Smooth muscle cell (in vitro differentiated cells): ENCODE data around the gene FOLR1. TPM values are rescaled to one million over a fixed set of nuclear protein-coding genes. Genes with fewer than 3 reads are reported as not detected.

Source experiments
- DNase-seq: peaks from one replicate; lab custom pipeline; 2025; ENCODE audit not compliant: unreplicated experiment; lab: John Stamatoyannopoulos, UW
- H2AFZ ChIP-seq: fragments of 200-600 bp; sonication (generic); 2 replicates; pipeline ENCODE4 v1.6.0; 2016; ENCODE audit warnings: antibody characterized with exemption, low read depth, mild to moderate bottlenecking
- H3F3A ChIP-seq: fragments of 200-600 bp; sonication (generic); 2 replicates; pipeline ENCODE4 v1.6.0; 2017; ENCODE audit warnings: antibody characterized with exemption, low read depth
- H3K27ac ChIP-seq: fragments of 200-600 bp; sonication (generic); 2 replicates; pipeline ENCODE4 v1.5.1; 2016; ENCODE audit warnings: low read depth, mild to moderate bottlenecking
- H3K27me3 ChIP-seq: fragments of 200-600 bp; sonication (generic); 2 replicates; pipeline ENCODE4 v1.6.1; 2016; ENCODE audit warnings: low read depth, mild to moderate bottlenecking
- H3K36me3 ChIP-seq: fragments of 200-600 bp; sonication (generic); 2 replicates; pipeline ENCODE4 v1.5.1; 2016; ENCODE audit warnings: low read depth
- H3K4me1 ChIP-seq: fragments of 200-600 bp; sonication (generic); 2 replicates; pipeline ENCODE4 v1.5.1; 2016; ENCODE audit warnings: low read depth
- H3K4me2 ChIP-seq: fragments of 200-600 bp; sonication (generic); 2 replicates; pipeline ENCODE4 v1.6.0; 2016; ENCODE audit warnings: mild to moderate bottlenecking
- H3K4me3 ChIP-seq: fragments of 200-600 bp; sonication (generic); 2 replicates; pipeline ENCODE4 v1.5.1; 2016; ENCODE audit warnings: mild to moderate bottlenecking
- H3K79me2 ChIP-seq: fragments of 200-600 bp; sonication (generic); 2 replicates; pipeline ENCODE4 v1.6.0; 2016; ENCODE audit warnings: low read depth, mild to moderate bottlenecking
- H3K9ac ChIP-seq: fragments of 200-600 bp; sonication (generic); 2 replicates; pipeline ENCODE4 v1.6.0; 2016; ENCODE audit warnings: low read depth
- H3K9me3 ChIP-seq: fragments of 200-600 bp; sonication (generic); replicated peaks from 2 replicates; pipeline ENCODE4 v1.5.1; 2016; ENCODE audit warnings: low read depth
- H4K20me1 ChIP-seq: fragments of 200-600 bp; sonication (generic); 2 replicates; pipeline ENCODE4 v1.6.0; 2016; ENCODE audit warnings: low read depth
- WGBS: methylation state at CpG from one replicate; pipeline ENCODE4 v1.1.7; 2016; ENCODE audit warnings: low lambda C conversion rate; 5-methylcytosine and 5-hydroxymethylcytosine counted together
- polyA plus RNA-seq: library from polyadenylated mRNA; unstranded; fragments of >200 nt; fragmentation: Nextera tagmentation; extraction: Ambion mirVana; gene quantifications from 2 replicates; pipeline ENCODE4 v1.2.1, GENCODE V29; 2016
- total RNA-seq: library from RNA; depleted of rRNA; stranded (reverse); fragments of >200 nt; gene quantifications from 2 replicates; pipeline ENCODE4 v1.2.3, GENCODE V29; 2014
- TF ChIP-seq, protein P1 (sequence below): fragments of 200-600 bp; sonication (generic); IDR thresholded peaks from 2 replicates; pipeline ENCODE4 v1.5.1; 2017; ENCODE audit warnings: borderline replicate concordance, mild to moderate bottlenecking, antibody characterized with exemption; ENCODE audit not compliant: insufficient read depth, poor library complexity, severe bottlenecking

FOLR1 gene
- total and polyA plus RNA-seq, 2 experiments from 2014 or later: 8.1 to 9.4 TPM

DNA sequence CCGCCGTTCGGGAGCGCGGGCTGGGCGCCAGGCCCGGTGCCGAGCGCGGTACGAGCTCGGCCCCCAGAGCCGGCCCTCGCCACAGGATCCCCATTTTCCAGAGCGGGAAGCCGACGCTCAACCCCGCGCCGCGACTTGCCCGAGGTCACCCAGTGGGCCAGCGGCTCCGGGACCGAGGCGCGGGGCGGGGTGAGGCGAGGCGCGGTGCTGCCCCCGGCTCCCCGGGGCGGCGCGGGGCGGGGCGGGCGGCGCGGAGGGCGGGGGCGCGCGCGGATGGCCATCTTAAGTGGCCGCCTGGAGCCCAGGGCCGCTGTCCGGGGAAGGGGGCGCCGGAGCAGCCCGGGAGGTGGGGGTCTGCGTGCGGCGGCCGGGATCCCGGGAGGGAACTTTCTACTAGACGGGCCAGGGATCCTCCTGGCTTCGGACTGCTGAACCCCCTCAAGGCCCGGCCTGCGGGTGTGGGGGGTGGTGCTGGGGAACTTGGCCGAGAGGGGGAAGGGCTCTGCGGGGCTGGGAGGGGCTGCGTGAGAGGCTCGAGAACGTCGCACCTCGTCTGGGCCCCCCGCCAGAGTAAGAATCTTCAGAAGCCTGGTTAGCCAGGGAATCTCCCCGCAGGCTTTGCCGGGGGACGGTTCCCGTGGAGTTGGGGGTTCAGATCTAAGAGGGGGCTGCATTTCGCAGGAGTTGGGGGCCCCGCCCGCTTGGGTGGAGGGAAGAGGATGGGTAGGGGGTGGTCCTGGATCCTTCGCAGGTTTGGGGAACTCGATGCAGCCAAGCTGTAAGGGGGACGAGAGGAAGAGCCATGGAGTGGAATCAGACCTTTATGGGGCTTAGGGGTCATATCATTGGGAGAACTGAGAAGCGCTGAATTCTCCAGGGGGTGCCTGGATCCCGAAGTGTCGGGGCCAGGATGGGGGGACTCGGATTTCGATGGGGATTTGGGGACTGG is 31.9 kb downstream of the FOLR1 start:
- Histone ChIP-seq H3F3A (no peaks in the 10 kb centered on the region), H3K36me3 (no peaks in the 10 kb centered on the region)
- under 1% methylated on average over 68 of the region's 84 CpGs for WGBS

DNA sequence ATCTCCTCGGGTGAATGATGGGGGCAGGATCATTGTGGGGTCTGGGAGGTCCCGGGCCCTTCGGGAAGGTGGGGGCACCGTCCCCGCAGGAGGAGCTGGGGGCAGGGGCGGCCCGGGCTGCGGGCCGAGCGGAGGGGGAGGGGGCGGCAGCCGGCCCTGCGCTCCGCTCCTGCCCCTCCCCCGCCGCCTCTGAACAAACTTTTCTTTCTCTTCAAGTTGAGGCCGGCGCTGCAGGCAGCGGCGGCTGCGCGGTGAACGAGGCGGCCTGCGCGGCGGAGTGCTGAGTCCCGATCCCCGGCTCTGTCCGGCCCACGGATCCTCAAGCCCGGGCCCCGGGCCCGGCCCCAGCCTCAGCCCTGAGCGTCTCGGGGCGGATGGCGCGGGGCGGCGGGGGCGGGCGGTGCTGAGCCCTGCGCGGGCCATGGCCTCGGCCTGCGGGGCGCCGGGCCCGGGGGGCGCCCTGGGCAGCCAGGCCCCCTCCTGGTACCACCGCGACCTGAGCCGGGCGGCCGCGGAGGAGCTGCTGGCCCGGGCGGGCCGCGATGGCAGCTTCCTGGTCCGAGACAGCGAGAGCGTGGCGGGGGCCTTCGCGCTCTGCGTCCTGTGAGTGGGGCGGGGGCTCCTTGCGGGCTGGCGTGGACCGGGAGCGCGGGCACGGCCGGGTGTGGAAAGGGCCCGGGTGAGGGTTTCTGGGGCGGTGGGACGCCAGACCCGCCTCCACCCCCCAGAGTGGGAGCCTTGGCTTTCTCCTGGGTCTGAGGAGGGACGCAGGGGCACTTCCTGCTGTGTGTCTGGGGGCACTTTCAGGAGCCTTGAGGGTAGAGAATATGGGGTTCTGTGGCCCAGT is 32.8 kb downstream of the FOLR1 start, which contains the start of gene INPPL1:
INPPL1 (plus strand) TSS at position 204 of the 847 bp plus-strand sequence; CDS start at position 422, 218 bp downstream.
- Histone ChIP-seq H3K9ac (peak within 1 kb of the TSS; percentile 76), H3K9me3 (no peaks in the 10 kb centered on the region), H3K27ac (peak within 1 kb of the TSS; percentile 80), H4K20me1 (peaks cover 48% of the 10 kb centered on the region), H3F3A (no peaks in the 10 kb centered on the region), H2AFZ (peak within 1 kb of the TSS; percentile 70), H3K79me2 (peaks cover 36% of the 10 kb centered on the region), H3K27me3 (no peaks in the 10 kb centered on the region), H3K4me1 (no peaks in the 10 kb centered on the region), H3K4me3 (peak within 1 kb of the TSS; percentile 84), H3K4me2 (peak within 1 kb of the TSS; percentile 98), H3K36me3 (no peaks in the 10 kb centered on the region)
- 2% methylated on average over 48 of the region's 81 CpGs for WGBS
- TF ChIP-seq, protein P1, sequence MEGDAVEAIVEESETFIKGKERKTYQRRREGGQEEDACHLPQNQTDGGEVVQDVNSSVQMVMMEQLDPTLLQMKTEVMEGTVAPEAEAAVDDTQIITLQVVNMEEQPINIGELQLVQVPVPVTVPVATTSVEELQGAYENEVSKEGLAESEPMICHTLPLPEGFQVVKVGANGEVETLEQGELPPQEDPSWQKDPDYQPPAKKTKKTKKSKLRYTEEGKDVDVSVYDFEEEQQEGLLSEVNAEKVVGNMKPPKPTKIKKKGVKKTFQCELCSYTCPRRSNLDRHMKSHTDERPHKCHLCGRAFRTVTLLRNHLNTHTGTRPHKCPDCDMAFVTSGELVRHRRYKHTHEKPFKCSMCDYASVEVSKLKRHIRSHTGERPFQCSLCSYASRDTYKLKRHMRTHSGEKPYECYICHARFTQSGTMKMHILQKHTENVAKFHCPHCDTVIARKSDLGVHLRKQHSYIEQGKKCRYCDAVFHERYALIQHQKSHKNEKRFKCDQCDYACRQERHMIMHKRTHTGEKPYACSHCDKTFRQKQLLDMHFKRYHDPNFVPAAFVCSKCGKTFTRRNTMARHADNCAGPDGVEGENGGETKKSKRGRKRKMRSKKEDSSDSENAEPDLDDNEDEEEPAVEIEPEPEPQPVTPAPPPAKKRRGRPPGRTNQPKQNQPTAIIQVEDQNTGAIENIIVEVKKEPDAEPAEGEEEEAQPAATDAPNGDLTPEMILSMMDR: no peak
- no peak for DNase-seq

More for the DNA sequence above, 31.9 kb downstream of the FOLR1 start:
- Histone ChIP-seq H3K4me2 (peak overlapping the region; percentile 98), H3K27me3 (no peaks in the 10 kb centered on the region), H3K4me1 (no peaks in the 10 kb centered on the region), H3K27ac (peak overlapping the region; percentile 80), H2AFZ (peak overlapping the region; percentile 70), H3K79me2 (peaks cover 36% of the 10 kb centered on the region), H3K9ac (peak overlapping the region; percentile 76), H3K4me3 (peak overlapping the region; percentile 84), H3K9me3 (no peaks in the 10 kb centered on the region), H4K20me1 (peaks cover 39% of the 10 kb centered on the region)
- peak; percentile 68 for DNase-seq
- TF ChIP-seq, protein P1: no peak

DNA sequence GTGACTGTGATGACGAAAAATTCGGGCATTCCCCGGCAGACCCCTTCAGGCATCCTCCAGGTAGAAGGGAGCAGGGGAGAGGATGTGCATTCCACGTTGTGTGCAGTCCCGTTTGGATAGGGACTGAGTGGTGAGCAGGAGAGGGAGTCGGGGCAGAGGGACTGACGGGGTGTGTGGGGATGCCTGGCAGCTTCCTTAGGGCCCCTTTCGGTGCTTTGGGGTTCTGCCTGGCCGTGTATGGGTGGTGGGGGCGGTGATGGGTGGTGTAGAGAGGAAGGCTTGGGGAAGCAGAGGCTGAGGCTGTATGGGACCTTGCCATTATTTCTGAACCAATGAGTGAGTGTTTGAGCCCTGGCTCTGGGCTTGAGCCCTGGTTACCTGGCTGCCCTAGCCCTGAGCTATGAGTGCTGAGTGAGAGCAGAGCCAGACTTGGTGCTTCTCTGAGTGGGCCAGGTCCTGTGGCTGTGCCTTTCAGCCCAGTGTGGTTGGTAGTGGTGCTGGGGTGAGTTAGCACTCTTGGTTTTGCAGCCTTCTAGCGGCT is 33.5 kb downstream of the FOLR1 start:
- H3K9ac ChIP-seq: peak overlapping the region; percentile 73
- peaks cover 55% of the 10 kb centered on the region for H4K20me1 ChIP-seq
- DNase-seq: no peak
- no peaks in the 10 kb centered on the region for H3K9me3 ChIP-seq
- H3F3A ChIP-seq: no peaks in the 10 kb centered on the region
- H3K27ac ChIP-seq: no peak overlapping the region
- WGBS: 14% methylated on average over 11 of the region's 11 CpGs
- TF ChIP-seq, protein P1: no peak
- H2AFZ ChIP-seq: no peak overlapping the region
- peaks cover 36% of the 10 kb centered on the region for H3K79me2 ChIP-seq
- no peaks in the 10 kb centered on the region for H3K27me3 ChIP-seq
- peak overlapping the region; percentile 84 for H3K4me3 ChIP-seq
- H3K4me2 ChIP-seq: peak overlapping the region; percentile 98
- H3K4me1 ChIP-seq: no peaks in the 10 kb centered on the region
- H3K36me3 ChIP-seq: no peaks in the 10 kb centered on the region
